ENCODE measurements around the gene BFSP1.

BFSP1 gene

DNA sequence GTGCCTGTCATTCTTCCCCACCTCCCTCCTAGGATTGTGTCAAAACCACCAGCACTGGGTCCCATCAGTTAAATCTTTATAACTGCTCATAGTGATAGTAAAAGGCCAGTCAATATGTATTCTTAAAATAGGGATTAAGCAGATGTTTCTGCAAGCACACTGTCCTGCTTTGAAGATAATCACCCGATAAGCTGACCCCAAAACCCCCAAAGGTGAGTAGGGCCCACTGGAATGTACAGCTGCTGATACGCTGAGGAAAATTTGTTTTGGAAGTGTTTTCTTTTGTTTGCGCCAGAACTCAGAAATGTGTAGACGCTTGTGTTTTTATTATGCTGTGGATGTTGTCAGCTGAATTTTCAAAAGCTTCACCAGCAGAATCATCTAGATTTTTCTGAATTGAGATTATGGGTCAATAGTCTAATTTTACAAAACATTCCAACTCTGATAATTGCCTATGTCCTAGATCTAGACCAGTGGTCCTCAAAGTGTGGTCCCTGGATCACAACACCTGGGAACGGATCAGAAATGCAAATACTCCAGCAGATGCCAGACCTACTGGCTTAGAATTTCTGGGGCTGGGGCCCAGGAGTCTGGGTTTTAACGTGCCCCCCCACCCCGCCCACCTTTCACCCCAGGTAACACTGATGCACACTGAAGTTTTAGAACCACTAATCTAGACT lies 11.4 kb downstream of the BFSP1 start:
- DNase-seq, result no peak

DNA sequence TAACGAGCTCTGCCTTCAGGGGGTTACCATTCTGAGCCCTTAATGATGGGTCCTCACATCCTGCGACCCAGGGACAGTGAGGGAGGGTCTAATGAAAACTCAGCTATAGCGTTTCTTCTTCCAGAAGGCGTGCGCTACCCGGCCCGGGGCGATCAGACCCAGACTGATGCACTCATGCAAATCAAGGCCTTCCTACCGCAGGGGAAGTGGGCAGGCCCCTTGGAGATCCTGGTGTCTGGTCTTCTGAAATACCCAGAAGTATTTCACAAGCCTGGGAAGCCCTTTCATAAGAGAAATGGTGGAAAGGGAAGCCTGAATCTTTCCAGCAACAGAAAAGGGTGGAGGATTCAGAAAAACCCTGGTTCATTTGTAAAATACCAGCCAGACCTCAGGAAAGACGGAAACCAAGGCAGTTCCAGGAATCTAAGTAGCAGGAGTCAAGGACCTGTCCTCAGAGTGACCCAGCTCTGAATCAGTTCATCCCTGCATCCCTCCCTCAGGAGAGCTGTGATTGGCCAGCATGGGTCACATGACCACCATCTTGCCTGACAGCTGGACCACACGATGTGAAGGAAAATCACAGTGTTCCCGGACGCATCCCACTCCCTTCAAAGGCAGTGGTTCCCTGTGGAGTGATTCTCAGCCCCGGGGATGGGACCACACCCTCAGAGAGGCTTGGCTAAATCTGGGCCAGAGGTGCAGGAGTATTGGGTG lies 12.7 kb downstream of the BFSP1 start:
- no peak for DNase-seq

DNA sequence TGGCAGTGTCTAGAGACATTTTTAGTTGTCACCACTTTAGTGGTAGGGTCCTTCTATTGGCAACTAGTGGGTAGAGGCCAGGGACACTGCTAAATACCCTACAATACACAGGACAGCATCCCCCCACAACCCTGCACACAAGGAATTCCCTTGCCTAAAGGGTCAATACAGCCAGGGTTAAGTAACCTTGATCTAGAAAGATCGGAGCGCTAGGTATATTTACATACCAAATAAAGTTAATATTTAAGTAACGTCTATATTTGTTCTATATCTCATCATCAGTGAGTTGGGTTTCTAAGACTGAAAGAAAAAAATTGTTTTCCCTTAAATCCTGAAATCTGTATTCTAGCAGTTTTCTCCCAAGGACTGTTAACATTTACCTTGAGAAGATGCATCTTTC lies 16.1 kb downstream of the BFSP1 start:
- DNase-seq, result no peak

- DNase-seq, result no peak
Observed at GRCh38 chr20:17513939-17514338, 17.2 kb downstream of the BFSP1 start.

- peak in 1 of 2 donors; percentile 16 for DNase-seq
Observed at GRCh38 chr20:17511401-17511800, 19.8 kb downstream of the BFSP1 start.

GRCh38 chr20:17510548-17510947 lies 20.6 kb downstream of the BFSP1 start:
- no peak for DNase-seq

DNA sequence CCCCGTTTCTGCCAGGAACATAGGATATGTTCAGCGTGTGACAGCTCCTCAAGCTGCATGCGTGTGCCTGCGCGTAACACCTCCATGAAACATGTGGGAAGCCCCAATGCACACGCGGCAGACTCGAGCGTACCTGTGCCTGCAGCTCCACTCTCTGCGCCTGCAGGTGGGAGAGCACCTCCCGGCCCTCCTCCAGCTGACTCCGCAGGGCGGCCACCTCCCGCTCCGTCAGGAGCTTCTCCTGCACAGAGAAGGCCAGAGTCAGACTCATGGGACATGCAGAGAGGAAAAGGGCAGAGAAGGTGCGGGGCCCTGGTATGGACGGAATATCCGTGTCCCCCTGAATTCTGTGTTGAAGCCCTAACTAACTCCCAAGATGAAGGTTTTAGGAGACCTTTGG lies 22.4 kb downstream of the BFSP1 start:
- DNase-seq, result no peak

DNA sequence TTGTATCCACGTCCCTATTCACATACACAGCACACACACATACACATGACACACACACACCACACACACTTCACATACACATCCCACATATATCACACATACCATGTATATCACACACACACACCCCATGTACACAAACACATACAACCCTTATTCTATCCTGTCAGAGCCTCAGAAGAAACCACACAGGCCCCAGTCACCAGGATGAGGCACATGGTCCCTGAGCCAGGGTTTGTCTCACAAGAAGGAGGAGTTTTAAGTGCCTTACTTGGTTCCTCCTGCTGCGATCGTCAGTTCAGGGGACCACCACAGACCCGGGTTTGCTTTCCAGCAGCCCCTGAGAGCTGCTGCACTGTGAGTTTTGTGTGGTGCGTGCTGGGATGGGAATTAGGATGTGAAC lies 23.6 kb downstream of the BFSP1 start:
- DNase-seq, result no peak

- peak in 1 of 2 donors; percentile 22 for DNase-seq
Observed at GRCh38 chr20:17507032-17507431, 24.1 kb downstream of the BFSP1 start.

DNA sequence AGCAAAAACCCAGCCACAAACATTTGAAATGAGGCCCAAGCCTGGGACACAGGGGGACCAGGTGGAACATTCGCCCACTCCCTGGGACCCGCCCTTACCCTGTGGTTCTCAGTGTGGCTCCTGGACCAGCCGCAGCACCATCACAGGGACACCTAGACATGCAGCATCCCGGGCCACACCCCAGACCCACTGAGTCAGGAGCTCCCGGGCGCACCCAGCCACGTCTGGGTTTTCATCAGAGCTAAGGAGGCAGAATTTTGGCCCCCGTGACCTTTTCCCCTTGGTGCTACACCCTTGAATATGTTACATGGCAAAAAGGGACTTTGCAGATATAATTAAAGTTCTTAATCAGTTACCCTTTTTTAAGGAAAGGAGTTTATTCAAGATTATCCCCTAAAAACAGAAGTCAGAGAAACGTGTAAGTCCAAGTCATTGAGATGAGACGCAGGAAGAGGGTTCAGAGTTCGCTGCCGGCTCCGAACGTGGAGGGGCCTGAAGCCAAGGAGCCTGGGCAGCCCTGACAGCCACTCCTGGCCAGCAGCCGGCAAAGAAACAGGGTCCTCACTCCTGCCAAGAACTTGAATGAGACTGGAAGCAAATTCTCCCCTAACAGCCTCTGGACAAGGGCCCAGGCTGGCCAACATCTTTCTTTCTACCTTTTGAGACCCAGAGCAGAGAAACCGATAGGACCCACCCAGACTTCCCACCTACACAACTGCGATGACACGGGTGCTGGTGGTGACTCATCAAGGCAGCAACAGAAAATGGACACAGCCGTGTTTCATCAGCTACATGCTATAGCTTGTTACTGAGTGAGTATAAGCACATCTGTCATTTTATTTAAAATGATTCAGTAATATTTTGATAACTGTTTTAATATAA lies 25.3 kb downstream of the BFSP1 start:
- peak; percentile 39 to 40 for DNase-seq

DNA sequence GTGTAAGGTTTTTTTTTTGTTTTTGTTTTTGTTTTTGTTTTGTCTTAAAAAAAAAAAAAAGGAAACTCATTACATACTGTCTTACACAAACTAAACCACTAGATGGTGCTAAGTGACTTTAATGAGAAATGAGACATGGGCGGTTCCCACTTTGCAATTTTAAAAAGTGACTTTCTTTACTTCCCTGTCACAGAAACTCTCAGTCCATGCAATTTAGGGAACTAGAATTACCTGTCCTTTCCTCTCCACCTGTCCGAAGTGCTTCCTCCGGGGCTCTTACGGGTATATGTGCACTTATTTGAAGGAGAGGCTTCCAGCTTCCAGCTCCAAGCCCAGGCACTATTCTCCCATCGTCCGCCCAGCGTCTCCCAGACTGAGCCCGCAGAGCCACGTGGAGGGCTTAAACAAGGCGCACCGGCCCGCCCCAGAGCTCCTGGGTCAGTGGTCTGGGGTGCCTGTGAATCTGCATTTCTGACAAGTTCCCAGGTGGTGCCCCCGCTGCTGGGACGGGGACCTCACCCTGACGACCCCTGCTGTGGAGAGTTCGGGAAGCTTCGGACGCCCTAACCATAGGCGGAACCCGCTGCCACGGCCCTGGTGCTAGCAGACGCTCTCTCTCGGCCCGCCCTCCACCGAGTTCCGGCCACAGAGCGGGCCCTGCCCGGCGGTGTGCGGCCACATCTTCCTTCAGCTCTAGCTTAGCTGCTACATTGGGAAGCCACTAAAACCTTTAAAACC lies 26.1 kb downstream of the BFSP1 start:
- peak; percentile 47 to 74 for DNase-seq

GRCh38 chr20:17504066-17504897 lies 26.9 kb downstream of the BFSP1 start:
- no peak for DNase-seq

GRCh38 chr20:17503301-17504065 lies 27.7 kb downstream of the BFSP1 start:
- DNase-seq, result no peak

- DNase-seq, result no peak
Observed at GRCh38 chr20:17502105-17502504, 29.1 kb downstream of the BFSP1 start.

DNA sequence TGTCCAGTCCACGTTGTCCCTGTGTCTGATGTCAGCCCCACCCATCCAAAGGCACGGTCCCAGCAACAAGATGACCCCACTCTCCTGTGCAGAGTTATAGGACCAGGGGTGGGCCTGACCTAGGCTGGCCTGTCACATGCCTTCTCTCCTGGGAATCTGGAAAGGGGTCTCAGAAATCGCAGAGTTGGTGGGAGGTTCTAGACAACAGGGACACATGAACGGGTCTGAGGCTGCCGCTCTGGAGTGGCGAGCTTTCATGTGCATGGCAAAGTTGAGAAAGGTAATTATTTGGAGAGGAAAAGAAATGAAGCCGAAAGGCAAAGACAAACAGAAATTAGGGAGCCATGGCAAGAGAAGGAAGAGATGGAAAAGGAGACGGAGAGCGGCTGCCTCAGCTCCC lies 29.5 kb downstream of the BFSP1 start:
- no peak for DNase-seq

DNA sequence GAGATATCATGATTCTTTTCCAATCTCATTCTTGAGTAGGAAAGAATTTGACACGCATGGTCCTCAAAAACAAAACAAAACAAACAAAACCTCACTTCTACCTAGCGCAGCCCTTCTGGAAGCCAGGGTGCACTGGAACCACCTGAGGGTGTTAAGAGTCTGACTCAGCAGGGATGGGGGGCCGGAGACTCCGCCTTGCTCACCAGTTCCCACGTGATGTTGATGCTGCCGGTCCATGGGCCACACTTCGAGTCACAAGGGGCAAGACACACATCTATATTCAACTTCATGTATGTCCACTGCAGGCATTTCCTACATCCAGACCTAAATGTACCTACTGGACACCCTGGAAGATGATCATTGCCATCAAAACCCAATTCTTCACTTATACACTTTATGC lies 30.4 kb downstream of the BFSP1 start:
- no peak for DNase-seq

DNA sequence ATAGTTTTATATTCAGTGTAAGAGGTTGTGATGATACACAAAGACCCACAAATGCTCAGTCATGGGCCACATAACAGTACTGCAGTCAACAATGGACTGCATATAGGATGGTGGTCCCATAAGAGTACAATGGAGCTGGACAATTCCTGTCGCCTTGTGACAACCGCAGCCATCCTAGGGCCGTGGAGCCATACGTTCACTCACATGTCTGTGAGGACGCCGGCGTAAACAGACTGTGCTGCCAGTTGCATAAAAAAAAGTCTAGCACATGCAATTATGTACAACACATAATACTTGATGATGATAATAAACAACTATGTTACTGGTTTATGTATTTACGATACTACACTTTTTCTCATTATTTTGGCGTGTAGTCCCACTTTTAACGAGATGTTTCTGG lies 30.9 kb downstream of the BFSP1 start:
- DNase-seq, result no peak

DNA sequence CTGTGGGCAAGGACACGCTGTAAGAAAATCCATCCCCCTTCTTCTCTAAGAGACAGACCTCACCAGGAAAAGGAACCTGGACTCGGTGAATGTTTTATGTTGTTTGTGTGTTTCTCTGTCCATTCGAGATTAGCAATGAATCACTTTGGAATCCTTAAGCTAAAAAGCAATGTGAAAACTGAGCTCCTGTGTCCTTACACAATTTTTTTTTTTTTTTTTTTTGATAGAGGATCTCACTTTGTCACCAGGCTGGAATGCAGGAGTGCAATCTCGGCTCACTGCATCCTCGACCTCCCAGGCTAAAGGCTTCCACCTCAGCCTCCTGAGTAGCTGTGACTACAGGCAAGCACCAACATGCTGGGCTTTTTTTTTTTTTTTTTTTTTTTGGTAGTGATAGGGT lies 32.1 kb downstream of the BFSP1 start:
- DNase-seq, result no peak

DNA sequence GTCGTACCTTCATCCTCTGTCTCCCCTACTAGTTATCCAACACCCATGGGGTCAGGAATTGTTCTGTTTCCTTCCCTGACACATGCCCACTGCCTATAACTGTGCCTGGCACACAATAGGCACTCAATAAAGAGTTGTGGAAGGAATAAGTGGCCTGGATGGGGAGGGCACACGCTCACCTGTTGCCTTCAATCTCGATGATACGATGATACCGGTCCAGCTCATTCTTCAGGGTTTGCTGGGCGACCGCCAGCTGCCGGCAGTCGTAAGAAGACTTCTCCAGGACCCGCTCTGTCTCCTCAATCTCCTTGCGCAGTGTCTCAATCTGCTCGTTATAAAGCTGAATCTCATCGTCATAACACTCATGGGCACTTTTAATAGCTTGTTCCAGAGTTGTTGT lies 32.5 kb downstream of the BFSP1 start:
- no peak for DNase-seq

- DNase-seq, result no peak
Observed at GRCh38 chr20:17497821-17498580, 33.2 kb downstream of the BFSP1 start.
